Thoracic aorta (tissue), 2 donors: ENCODE results near the gene FAM171A1. TPM values are rescaled to one million over a fixed set of nuclear protein-coding genes. Genes with fewer than 3 reads are reported as not detected.

ENCODE experiments used
- ATAC-seq: fragments of 150-250 bp; one replicate; pipeline ENCODE4 v1.8.0; 2017; ENCODE audit warnings: low read depth; ENCODE audit not compliant: insufficient number of reproducible peaks, low FRiP score
- DNase-seq: peaks from one replicate; pipeline ENCODE4 v3.0.0-alpha.2; 2020; ENCODE audit warnings: low spot score
- H3K27ac ChIP-seq, 2 donors: fragments of 200-600 bp; sonication (generic); 1 replicate in 1 of 2; 2 replicates in 1 of 2; pipeline ENCODE4 v1.5.1; 2016; ENCODE audit warnings: mild to moderate bottlenecking in 2 of 2, moderate library complexity in 2 of 2
- H3K27me3 ChIP-seq: fragments of 200-600 bp; sonication (generic); replicated peaks from 2 replicates; pipeline ENCODE4 v1.6.0; 2016; ENCODE audit warnings: mild to moderate bottlenecking; ENCODE audit not compliant: insufficient read depth
- H3K36me3 ChIP-seq: fragments of 200-600 bp; sonication (generic); one replicate; pipeline ENCODE4 v1.5.1; 2016
- H3K4me1 ChIP-seq, 2 donors: fragments of 200-600 bp; sonication (generic); 1 replicate in 1 of 2; 2 replicates in 1 of 2; pipeline versions ENCODE4 v1.5.1 to v1.6.0; 2016; ENCODE audit warnings: low read depth in 2 of 2, mild to moderate bottlenecking in 1 of 2; ENCODE audit not compliant: control insufficient read depth in 1 of 2
- H3K4me3 ChIP-seq: fragments of 200-600 bp; sonication (generic); 2 replicates; pipeline ENCODE4 v1.5.1; 2016; ENCODE audit warnings: mild to moderate bottlenecking
- H3K9me3 ChIP-seq: fragments of 200-600 bp; sonication (generic); 2 replicates; pipeline ENCODE4 v1.5.1; 2016
- total RNA-seq, 2 donors: library from RNA; depleted of rRNA; stranded (reverse); fragments of >200 nt; gene quantifications; one replicate each; pipeline versions ENCODE4 v1.1.0 to v1.2.3, GENCODE V29; 2016
- TF ChIP-seq, protein P1 (sequence below): fragments of 200-600 bp; sonication (generic); IDR thresholded peaks from one replicate; pipeline ENCODE4 v1.5.1; 2019; ENCODE audit warnings: antibody characterized with exemption

Gene FAM171A1
- total RNA-seq, 2 donors from 2014 or later: 14.8 to 28.7 TPM

DNA sequence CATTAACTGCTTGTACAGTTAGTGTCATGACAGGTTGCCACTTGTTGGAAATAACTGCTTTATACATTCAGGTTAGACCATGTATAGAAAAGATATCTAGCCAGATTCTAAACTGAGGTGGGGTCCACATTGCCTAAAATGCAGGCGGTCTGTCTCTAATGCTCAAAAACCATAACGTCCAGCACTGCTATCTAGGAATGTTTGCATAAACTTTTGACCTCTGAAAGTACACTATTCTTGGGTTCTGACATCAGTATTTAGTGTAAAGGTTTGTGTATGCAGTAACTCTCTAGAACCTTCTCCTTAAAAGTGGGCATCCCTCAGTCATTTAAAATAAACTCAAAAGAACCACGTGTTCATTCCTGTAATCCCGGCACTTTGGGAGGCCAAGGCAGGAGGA is 10.3 kb upstream of the FAM171A1 start:
- no peaks in the 10 kb centered on the region for H3K36me3 ChIP-seq
- DNase-seq (no peak), ATAC-seq (no peak)
- H3K27ac ChIP-seq: no peak overlapping the region
- no peaks in the 10 kb centered on the region for H3K27me3 ChIP-seq
- H3K4me3 ChIP-seq: no peak overlapping the region
- H3K4me1 ChIP-seq: no peaks in the 10 kb centered on the region
- TF ChIP-seq, protein P1, sequence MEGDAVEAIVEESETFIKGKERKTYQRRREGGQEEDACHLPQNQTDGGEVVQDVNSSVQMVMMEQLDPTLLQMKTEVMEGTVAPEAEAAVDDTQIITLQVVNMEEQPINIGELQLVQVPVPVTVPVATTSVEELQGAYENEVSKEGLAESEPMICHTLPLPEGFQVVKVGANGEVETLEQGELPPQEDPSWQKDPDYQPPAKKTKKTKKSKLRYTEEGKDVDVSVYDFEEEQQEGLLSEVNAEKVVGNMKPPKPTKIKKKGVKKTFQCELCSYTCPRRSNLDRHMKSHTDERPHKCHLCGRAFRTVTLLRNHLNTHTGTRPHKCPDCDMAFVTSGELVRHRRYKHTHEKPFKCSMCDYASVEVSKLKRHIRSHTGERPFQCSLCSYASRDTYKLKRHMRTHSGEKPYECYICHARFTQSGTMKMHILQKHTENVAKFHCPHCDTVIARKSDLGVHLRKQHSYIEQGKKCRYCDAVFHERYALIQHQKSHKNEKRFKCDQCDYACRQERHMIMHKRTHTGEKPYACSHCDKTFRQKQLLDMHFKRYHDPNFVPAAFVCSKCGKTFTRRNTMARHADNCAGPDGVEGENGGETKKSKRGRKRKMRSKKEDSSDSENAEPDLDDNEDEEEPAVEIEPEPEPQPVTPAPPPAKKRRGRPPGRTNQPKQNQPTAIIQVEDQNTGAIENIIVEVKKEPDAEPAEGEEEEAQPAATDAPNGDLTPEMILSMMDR: no peak
- no peaks in the 10 kb centered on the region for H3K9me3 ChIP-seq

DNA sequence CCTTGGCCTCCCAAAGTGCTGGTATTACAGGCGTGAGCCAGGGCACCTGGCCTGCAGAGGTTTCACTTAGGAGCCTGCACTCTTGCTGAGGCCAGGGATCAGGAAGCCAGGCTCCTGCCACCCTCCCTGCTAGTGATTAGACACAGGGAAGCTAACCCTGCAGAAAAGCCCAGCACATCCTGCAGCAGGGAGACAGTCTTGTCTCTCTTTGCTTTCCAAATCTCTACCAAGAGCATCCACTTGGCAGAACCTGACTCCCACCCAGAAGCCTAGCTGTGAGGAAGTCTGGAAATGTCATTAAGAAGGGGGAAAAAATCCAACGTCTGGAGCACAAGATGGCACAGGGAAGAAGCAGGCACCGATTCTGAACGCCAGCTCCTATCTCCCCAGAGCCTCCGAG is 8.0 kb upstream of the FAM171A1 start:
- Histone ChIP-seq H3K27me3 (no peaks in the 10 kb centered on the region), H3K36me3 (no peaks in the 10 kb centered on the region), H3K4me3 (no peak overlapping the region), H3K9me3 (no peaks in the 10 kb centered on the region), H3K27ac (no peak overlapping the region), H3K4me1 (no peaks in the 10 kb centered on the region)
- TF ChIP-seq, protein P1: no peak
- ATAC-seq (no peak), DNase-seq (no peak)

DNA sequence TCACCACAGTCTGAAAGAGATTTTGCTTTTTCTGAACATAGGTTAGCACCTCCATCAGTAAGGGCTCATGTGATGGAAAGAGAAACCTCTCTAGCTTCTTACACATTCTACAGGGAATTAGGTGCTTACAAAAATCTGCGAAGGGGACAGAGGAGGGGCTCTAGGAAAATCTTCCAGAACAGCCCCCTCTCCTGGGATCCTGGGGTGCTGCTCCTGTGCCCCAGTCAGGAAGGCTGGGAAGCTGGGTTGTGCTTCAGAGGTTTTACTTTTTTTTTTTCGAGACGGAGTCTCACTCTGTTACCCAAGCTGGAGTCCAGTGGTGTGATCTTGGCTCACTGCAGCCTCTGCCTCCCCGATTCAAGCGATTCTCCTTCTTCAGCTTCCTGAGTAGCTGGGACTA is 7.5 kb upstream of the FAM171A1 start:
- H3K4me1 ChIP-seq: no peaks in the 10 kb centered on the region
- H3K27me3 ChIP-seq: no peaks in the 10 kb centered on the region
- H3K27ac ChIP-seq: no peak overlapping the region
- no peaks in the 10 kb centered on the region for H3K9me3 ChIP-seq
- TF ChIP-seq, protein P1: no peak
- ATAC-seq: no peak
- no peak for DNase-seq
- H3K36me3 ChIP-seq: no peaks in the 10 kb centered on the region
- no peak overlapping the region for H3K4me3 ChIP-seq

DNA sequence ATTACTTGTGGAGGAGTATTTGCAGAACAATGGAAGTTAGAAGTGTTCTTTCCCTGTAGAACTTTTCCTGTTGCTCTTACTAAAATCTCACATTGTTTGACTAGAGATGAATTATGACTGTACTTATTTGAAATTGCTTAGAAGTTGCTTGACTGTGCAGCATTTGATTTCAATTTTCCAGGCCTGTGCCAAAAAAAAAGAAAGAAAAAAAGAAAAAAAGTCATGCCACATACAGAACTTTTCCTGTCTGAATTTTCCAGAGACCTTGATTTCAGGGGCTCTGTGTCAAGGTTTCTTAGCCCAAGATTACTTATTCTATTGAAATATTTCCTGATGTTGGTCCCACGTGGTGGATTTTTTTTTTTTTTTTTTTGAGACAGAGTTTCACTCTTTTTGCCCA is 3.5 kb upstream of the FAM171A1 start:
- Histone ChIP-seq H3K4me1 (peaks cover 0 to 10% of the 10 kb centered on the region in 2 donors), H3K4me3 (no peak overlapping the region), H3K36me3 (no peaks in the 10 kb centered on the region), H3K9me3 (no peaks in the 10 kb centered on the region), H3K27me3 (no peaks in the 10 kb centered on the region), H3K27ac (no peak overlapping the region)
- DNase-seq (no peak), ATAC-seq (no peak)
- TF ChIP-seq, protein P1: no peak

DNA sequence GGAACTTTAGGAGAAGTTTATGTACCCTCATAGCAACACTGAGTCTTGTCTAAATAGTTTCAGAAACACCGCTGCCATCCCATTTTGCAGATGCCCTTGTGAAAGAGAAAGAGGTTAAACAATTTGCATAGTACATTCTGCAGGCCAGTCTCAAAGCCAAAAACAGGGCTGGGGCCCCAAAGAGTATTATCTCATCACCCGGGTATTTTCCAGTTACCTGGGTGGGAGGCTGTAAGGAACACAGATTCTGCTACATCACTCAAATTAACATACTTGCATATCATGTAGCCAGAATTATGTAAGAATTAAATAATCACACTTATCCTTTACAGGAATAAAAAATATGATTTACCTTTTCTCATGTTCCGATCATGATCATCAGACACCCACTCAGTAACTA is 3.1 kb upstream of the FAM171A1 start:
- H3K27ac ChIP-seq: no peak overlapping the region
- H3K4me1 ChIP-seq: peaks cover 0 to 14% of the 10 kb centered on the region in 2 donors
- TF ChIP-seq, protein P1: no peak

More for the DNA sequence above, 3.1 kb upstream of the FAM171A1 start:
- Histone ChIP-seq H3K36me3 (no peaks in the 10 kb centered on the region), H3K27me3 (no peaks in the 10 kb centered on the region), H3K9me3 (no peaks in the 10 kb centered on the region), H3K4me3 (no peak overlapping the region)
- no peak for ATAC-seq
- DNase-seq: no peak
